GM19328 (cell line): ENCODE data around the gene GPR17.

Experiments
- ATAC-seq: cut with Tn5 transposase; IDR thresholded peaks from one replicate; pipeline ENCODE4 v1.9.1; 2021; ENCODE audit warnings: mild to moderate bottlenecking, moderate library complexity; ENCODE audit not compliant: unreplicated experiment

The GPR17 gene

DNA sequence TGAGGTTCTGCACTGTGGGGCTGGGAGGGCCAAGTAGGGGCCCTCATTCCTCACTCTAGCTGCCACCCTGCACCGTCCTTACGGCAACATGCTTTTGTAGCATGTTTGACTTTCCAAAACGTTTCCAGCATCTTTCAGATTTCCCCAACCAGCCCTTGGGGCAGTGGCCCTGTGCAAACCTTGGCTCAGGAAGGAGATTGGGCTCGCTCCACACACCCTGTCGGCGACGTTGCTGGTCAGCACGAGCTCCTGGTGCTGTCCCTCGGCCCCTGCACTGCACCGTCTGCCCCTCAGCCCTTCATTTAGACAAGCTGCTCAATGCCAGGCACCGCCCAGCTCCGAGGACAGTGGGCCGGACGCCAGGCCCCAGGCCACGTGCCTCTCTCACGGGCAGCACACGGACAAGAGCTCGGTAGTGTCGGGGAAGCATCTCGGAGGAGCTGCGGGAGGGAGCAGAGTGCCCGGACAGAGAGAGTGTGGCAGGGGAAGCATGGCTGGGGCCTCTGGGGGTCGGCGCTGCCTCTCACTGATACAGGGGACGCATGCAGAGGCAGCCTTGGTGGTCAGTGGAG, 6.9 kb downstream of the GPR17 start:
- ATAC-seq: no peak

DNA sequence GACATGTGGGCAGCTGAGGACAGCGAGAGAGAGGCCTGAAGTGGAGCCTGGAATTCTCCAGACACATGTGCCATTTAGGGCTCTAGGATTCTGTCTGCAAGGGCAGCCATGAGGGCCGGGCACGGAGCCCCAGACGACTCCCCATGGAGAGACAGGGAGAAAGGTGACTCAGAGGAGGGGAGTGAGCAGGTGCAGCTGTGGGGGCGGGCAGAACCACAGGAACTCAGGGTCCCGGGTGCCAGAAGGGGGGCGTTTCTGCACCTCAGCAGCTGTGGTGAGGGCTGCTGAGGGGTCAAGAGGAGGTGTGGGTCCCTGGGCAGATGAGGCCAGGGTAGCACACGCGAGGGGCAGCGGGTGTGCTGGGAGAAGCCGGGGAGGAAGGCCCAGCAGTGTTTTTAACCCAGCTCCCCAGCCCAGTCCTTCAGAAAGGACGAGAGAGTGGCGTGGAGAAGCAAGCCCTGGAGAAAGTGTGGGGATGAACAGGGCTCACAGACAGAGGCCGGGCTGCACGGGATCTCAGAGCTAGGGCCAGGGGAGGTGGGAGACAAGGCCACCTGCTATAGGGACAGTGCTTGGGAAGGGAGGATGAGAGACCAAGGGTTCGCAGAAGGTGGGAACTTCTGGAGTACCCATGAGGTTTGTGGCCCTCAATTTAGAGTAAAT, 7.6 kb downstream of the GPR17 start:
- ATAC-seq: no peak

DNA sequence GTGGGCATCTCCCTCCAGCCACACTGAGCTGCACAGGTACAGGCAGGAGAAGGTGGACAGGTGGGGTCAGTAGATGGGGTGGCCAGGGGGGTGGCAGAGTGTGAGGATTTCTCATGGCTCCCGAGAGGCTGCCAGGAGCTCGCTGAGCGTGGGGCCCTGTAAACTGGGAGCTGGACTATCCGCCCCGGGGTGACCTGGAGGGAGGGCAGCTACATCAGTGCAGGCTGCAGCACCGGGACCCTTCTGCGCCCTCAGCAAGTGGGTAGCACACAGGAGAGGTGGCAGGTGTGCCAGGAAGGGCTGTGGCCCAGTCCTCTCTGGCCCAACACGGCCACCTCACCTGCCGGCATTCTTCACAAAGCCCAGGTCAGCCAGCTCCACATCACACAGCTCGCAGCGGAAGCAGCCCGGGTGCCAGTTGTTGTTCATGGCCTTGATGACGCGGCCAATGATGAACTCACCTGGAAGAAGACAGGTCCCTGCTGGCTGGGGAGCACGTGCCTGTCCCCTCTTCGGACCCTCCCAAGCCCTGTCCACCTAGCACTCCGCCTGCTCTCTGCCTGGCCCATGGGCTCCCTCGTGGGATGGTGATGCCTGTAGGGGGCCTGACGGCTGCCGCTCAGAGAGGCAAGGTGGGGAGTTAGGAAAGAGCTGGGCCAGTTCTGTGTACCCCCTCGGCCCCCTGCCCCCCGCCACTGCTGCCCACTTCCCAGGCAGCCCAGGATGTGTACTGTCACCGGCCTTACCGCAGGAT, 8.3 kb downstream of the GPR17 start:
- ATAC-seq: no peak

DNA sequence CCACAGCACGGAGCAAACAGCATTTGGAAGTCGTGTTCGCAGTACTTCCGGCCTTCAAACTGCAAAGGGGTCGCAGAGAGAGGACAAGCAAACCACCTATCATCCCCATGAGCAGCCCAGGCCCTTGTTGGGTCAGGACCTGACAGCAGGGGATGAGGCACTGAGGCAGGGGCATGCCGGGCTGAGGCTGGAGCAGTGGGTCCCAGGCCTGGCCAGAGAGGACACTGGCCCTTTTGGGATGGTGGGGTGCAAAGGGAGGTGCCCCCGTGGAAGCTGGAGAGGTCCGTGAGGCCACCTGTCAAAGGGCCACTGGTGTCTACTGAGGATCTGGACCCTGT, 8.9 kb downstream of the GPR17 start:
- no peak for ATAC-seq

DNA sequence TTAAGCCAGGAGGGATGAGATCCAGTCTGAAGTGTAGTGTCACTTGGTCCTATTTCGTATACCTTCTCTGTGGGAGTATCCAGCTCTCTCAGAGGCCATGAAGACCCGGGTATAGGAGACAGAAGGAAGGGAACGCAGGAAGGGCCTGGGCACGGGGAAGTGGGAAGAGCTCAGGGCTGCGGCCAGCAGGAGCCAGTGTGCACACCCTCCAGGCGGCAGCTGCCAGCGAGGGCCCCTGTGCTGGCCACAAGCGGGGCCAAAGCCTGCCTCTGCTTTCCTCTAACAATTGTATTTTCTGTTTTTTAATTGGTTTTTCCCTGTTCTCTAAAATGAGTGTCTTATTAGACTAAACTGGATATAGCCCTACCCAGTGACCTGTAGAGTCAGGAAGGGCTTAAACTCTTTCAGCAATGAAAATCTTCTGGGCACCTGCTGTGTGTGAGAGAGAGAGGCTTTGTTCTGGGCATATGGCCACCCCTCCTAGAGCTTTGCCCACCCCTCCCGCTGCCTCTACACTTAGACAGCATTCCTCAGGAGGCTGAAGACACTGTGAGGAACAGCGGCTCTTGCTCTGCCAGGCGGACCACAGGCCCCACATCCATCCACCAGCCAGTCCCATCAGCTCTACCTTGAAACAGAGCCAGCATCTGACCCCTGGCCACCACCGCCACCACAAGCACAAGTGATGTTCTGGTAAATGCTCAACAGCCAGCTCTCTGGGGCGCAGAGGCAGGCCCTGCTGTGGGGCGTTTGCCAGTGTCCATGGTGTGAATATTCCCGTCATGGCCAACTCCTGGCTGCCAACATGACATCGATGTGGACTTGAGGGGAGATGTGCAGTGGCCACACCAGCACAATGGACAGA, 9.5 kb downstream of the GPR17 start:
- ATAC-seq: no peak

DNA sequence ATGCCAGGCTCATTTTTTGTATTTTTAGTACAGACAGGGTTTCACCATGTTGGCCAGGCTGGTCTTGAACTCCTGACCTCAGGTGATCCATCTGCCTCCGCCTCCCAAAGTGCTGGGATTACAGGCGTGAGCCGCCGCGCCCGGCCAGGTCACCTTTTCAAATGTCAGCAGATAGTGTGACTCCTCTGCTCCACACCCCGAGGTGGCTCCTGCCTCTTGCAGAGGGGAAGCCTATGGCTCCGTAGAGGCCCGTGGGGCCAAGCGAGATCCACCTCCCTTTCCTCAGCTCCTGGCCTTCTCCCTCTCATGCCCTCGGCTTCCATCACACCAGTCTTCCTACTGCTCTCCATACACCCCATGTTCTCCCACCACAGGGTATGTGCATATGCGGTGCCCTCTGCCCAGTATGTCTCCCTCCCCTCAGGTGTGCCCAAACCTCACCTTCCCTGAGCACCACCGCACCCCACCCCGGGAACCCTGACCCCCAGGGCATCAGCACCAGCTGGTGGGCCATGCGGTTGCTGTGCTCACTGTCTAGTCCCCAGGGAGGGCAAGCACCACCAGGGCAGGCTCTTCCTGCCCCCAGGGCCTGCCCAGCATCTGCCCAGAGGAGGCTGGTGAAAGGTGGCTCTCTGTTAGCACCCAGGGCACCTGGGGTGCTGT, 10.7 kb downstream of the GPR17 start:
- ATAC-seq: no peak

DNA sequence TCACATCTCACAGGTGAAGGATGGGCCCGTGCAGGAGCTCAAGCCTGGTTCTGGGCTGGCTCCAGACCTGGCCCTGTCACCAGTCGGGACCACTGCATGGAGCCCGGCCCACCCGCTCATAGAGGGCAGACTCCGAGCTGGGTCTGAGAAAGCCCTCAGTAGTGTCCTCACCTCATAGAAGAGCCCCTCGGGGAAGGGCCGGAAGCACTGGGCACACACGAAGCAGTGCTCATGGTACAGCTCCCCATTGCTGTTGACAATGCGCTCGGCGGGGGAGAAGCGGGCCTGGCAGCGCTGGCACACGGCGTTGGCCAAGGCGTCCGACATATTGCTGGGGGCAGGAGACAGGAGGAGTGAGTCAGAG, 11.3 kb downstream of the GPR17 start:
- no peak for ATAC-seq

DNA sequence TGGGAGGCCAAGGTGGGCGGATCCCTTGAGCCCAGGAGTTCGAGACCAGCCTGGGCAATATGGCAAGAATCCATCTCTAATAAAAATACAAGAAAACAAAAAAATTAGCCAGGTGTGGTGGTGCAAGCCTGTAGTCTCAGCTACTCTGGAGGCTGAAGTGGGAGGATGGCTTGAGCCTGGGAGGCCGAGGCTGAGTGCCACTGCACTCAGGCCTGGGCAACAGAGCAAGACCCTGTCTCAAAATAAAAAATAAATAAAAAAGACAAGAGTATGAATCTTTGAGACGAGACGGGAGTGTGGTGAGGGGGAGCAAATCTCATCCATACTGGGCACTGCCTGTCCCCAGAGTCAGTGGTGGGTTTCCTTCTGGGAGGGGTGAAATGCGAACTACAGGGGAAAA, 12.2 kb downstream of the GPR17 start:
- no peak for ATAC-seq

DNA sequence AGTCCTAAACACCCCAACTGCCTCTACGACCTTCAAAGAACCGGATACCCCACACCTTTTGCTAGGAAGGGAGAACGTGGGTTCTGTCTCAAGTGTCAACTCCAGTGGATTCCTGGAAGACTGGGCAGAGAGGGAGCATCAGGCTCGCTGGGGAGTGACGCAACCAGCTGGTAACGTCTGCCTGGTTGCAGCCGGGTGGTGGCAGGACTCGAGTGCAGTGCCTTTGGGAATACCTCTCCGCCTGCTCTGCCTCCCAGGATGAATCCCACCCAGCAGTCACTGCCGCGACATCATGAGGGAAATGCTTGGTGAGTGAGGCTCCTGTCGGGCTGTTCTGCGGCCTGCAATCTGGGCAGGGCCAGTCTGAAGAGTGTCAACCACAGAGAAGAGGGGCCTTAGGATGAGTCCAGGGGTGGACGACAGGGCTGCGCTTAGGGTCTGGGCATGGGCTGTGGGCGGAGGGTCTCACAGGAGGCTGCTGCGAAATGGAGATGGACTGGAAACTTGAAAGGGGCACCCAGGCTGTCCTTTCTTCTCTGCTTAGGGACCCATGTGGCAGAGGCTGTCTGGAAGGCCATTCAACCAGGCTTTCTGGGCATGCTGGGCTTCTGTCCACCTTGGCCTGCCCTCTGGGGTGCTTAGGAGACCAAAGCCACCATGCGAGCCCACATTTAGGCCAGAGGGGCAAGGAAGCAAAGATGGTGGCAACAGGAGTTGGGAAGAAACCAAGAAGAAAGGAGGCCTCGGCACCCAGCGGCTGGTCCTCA, 12.9 kb downstream of the GPR17 start:
- ATAC-seq: no peak

DNA sequence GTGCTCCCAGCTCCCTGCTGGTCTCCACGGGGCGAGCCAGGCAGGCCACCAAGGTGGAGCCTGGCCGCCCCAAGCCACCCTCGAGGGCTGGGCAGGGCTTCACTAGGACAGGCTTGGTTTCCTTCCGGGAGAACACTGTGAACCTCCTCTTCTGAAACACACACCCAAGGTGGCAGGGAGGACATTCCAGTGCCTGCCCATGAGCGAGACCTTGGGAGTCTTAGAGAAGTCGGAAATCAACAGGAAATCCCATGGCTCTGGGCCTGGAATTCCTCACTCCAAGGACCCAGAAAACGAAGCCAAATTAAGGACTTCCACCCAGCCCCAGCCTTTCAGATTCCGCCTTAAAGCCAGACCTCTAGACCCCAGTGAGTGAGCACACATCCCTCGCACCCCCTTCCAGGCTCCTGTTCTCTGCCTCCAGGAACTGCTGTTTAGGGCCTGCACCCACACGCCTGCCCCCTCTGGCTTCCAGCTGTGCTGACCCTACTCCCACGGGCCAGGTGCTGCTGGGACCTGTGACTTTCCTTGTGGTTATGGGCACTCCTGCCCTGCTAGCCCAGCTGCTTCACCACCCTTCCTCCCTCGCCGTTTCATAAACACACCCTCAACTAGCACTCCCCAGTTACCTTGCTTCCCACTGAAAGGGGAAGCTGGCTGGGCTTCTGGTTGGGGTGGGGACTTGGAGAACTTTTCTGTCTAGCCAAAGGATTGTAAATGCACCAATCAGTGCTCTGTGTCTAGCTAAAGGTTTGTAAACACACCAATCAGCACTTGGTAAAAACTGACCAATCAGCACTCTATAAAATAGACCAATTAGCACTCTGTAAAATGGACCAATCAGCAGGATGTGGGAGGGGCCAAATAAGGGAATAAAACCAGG, 13.7 kb downstream of the GPR17 start:
- no peak for ATAC-seq

DNA sequence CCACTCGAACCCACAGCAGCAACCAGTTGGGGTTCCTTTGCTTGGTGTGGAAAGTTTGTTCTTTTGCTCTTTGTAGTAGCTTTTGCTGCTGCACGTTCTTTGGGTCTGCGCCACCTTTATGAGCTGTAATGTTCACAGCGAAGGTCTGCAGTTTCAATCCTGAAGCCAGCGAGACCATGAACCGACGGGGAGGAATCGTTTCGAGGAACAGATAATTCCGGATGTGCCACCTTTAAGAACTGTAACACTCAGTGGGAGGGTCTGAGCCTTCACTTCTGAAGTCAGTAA, 14.3 kb downstream of the GPR17 start:
- no peak for ATAC-seq

DNA sequence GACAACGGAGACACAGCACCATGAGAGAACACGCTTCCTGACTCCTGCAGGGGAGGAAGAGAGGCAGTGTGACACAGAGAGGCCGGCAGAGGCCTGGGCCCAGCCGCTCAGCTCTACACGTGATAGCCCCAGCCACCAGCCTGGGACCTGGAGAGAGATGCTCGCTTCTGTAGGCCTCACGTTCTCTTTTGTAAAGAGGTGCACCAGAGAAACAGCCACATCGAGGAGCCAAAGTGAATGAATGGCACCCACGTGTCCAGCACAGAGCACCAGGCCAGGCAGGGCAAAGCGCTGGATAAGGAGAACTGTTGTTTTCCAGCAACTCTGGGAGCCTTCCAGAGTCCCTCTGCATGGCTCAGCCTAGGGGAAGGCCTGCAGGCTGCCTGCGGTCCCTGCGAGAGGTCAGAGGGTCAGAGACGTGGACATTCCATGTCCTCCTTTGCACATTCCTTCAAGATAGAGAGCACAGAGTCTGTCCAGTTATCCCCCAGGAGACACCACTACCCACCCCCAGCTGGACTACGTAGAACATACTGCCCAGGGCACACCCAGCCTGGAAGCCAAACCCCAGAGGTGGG, 15.2 kb downstream of the GPR17 start:
- no peak for ATAC-seq

DNA sequence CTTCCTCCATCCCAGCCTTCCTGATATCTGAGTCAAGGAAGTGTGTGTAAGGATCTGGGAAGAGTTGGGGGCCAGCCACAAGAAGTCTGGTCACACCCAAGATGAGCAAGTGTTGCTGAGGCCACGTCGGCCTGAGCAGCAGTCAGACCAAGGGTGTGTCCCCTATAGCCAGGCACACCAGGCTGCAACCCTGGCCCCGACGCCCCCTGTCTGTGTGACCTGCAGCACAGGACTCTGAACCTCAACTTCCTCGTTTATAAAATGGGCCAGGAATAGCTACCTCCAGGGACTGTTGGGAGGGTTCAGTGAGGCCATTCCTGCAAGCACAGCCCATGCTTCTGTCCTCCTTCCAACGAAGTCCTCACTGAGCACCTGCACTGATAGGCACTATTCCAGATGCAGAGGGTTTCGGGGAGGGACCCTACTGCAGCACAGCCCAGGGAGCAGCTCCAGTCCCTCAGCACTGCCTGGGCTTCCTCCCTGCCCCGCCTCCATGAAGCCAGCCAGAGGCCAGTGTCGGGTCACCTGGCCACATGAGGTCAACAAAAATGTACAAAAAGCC, 16.1 kb downstream of the GPR17 start:
- no peak for ATAC-seq

DNA sequence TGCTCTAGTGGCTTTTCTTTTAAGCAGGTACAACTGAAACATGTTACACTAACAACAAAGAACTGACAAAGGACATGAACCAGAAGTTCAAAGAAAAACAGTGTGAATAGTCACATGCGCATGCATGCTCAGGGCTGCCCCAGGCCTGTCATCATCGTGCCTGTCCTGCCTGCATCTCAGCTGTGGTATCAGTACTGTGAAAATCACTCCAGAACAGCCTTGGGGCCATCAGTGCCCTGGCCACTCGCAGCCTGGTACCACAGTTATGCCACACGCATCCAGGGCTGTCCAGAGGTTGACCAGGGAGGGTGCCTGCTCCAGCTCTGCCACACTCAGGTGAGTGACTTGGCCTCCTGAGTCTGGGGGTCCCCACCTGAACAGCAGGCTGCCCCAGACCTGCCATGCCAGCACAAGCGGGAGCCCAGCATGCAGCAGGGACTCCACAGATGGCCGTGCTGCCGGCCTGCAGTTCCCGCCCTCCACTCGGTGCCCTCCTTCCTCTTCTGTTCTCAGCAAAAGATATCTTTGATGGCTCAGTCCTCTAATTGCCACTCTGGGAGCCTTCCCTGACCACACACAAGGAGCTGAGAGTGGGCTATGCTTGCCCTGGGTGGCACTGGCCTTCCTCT, 17.1 kb downstream of the GPR17 start:
- ATAC-seq: no peak

DNA sequence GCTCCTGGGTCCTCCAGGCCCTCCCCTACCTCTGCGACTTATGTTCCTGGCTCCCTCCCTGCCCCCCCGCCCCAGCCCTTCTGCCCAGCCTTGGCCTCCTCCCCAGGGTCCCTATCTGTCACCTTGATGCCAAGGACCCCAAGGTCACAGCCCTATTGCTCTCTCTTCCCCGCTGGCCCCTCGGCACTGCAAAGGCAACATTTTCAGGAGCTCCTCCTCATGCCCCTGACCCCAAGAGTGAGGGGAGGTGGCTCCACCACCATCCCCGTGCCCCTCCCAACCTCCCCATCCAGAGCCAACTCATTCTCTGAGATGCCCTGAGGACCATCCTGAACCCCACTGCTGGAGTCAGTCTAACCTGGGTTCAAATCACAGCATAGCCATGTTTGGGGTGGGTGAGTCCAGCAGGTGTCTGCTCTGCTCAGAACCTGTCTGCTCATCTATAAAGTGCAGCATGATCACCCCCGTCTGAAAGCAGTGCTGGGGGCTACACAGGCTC, 17.7 kb downstream of the GPR17 start:
- ATAC-seq: no peak

DNA sequence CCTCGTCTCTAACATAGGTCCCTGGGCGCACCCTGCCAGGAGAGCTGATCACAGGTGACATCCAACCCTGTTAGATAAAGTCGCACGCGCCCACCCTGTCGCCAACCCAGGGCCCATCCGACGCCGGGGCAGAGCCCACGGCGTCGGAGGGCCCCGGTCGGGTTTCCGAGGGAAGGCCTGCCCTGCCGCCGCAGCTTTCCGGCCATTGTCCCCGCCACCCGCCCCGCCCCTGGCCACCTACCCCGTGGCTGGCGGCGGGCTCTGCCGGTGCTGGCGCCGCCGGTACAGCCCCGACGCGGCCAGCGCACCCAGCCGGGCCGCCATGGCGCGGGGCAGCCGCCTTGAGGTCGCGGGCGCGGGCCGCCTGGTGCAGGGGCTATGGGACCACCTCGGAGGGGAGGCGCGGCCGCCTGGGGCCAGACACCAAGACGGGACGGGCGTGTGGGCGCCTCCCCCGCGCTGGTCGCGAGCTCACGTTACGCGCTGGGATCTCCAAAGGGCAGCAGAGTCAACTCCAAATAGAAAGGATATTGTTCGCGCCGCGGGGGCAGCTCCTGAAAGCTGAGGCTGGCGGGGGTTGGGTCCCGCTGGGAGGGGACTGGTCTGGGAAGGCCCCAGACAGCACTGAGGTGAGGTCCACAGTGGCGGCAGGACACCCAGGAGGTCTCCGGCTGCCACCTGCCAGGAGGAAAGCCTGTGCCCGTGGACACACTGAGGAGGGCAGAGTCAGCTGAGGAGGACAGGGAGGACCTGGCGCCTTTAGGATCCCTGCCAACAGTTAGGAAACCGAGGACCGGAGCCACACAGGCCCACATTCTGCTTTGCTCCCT, 18.3 kb downstream of the GPR17 start:
- ATAC-seq: no peak

DNA sequence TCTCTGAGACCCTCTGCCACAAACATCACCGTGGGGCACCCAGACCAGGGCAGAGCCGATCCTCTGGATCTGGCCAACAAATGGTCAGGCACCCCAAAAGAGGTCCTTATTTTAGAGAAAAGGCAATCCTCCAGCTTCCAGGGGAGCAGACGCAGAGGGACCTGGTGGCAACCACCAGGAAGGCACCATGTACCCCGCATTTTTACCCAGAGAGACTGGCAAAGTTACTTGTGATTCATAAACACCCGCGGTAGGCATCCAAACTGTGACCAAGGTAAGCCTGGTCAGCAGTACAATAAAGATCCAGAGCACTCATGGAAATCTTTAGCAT, 18.9 kb downstream of the GPR17 start:
- ATAC-seq: no peak
